Activated naive CD4-positive, alpha-beta T cell treated with anti-CD3 and anti-CD28 coated beads, Interleukin-2, amount 50 U/mL, for 72 hours (primary cell): ENCODE results near the gene KIF2A. TPM values are rescaled to one million over a fixed set of nuclear protein-coding genes. Genes with fewer than 3 reads are reported as not detected.

Source experiments
- ATAC-seq, 2 donors: fragments of 150-1000 bp; cut with Tn5 transposase; 2 replicates each; pipeline ENCODE4 v1.10.0; 2021; ENCODE audit warnings: mild to moderate bottlenecking in 2 of 2, moderate library complexity in 2 of 2
- DNase-seq, 2 donors: peaks; one replicate each; pipeline ENCODE4 v3.0.0; 2021 to 2022; ENCODE audit warnings: low spot score in 2 of 2
- H3K27ac Mint-ChIP-seq, 2 donors: one replicate each; pipeline ENCODE4 v1.8.0; 2022; ENCODE audit warnings: mild to moderate bottlenecking in 2 of 2, mixed read lengths in 2 of 2
- H3K36me3 Mint-ChIP-seq, 2 donors: one replicate each; pipeline ENCODE4 v1.8.0; 2022; ENCODE audit warnings: mixed read lengths in 2 of 2
- H3K9me3 Mint-ChIP-seq, 2 donors: one replicate each; pipeline ENCODE4 v1.8.0; 2022; ENCODE audit warnings: mixed read lengths in 2 of 2
- total RNA-seq, 2 donors: library from RNA; stranded (reverse); gene quantifications; one replicate each; pipeline ENCODE4 v1.2.3, GENCODE V29; 2022

Gene KIF2A
- total RNA-seq, 2 donors from 2014 or later, result 142 to 155 TPM

- H3K9me3 Mint-ChIP-seq, result no peaks in the 10 kb centered on the region
Measured at GRCh38 chr5:62385816-62386400, 79.9 kb downstream of the KIF2A start.

GRCh38 chr5:62386824-62387223, 80.8 kb downstream of the KIF2A start:
- ATAC-seq (no peak), DNase-seq (no peak)
- H3K9me3 Mint-ChIP-seq, result no peaks in the 10 kb centered on the region
- H3K36me3 Mint-ChIP-seq, result peaks cover 0 to 8% of the 10 kb centered on the region in 2 donors
- peak overlapping the region in 1 of 2 donors; percentile 82 for H3K27ac Mint-ChIP-seq

More at GRCh38 chr5:62385816-62386400, 79.9 kb downstream of the KIF2A start:
- H3K27ac Mint-ChIP-seq, result no peak overlapping the region
- no peak for ATAC-seq
- H3K36me3 Mint-ChIP-seq, result peaks cover 0 to 11% of the 10 kb centered on the region in 2 donors
- no peak for DNase-seq

GRCh38 chr5:62395210-62395950, 89.4 kb downstream of the KIF2A start:
- ATAC-seq (peak; percentile 85 to 88), DNase-seq (peak in 1 of 2 donors; percentile 31)
- Mint-ChIP-seq H3K36me3 (peaks cover 0 to 61% of the 10 kb centered on the region in 2 donors), H3K9me3 (no peaks in the 10 kb centered on the region), H3K27ac (peak overlapping the region; percentile 85 to 95)

- ATAC-seq, result peak; percentile 95 to 96
- Mint-ChIP-seq H3K36me3 (peaks cover 23 to 24% of the 10 kb centered on the region in 2 donors), H3K9me3 (no peaks in the 10 kb centered on the region), H3K27ac (peak within 1 kb of the TSS; percentile 97 to 99)
- DNase-seq, result peak; percentile 91 to 94
Measured at GRCh38 chr5:62403411-62404250, 97.6 kb downstream of the KIF2A start, which contains the start of gene DIMT1. DIMT1 (minus strand) TSS chr5:62403905; CDS start chr5:62403772, 133 bp downstream.

- H3K36me3 Mint-ChIP-seq, result no peaks in the 10 kb centered on the region
- peak; percentile 94 to 97 for ATAC-seq
- peak; percentile 97 to 99 for DNase-seq
- peak within 1 kb of the TSS; percentile 95 to 99 for H3K27ac Mint-ChIP-seq
- no peaks in the 10 kb centered on the region for H3K9me3 Mint-ChIP-seq
Measured at GRCh38 chr5:62412549-62413329, 106.7 kb downstream of the KIF2A start, which contains the start of gene IPO11. IPO11 (plus strand) TSS chr5:62412763; CDS start chr5:62437280, 24,517 bp downstream.

GRCh38 chr5:62413711-62414110, 107.7 kb downstream of the KIF2A start:
- peak overlapping the region; percentile 95 to 99 for H3K27ac Mint-ChIP-seq
- no peaks in the 10 kb centered on the region for H3K9me3 Mint-ChIP-seq
- no peaks in the 10 kb centered on the region for H3K36me3 Mint-ChIP-seq
- DNase-seq, result no peak
- no peak for ATAC-seq

- ATAC-seq (no peak), DNase-seq (no peak)
- H3K27ac Mint-ChIP-seq, result no peak overlapping the region
- no peaks in the 10 kb centered on the region for H3K9me3 Mint-ChIP-seq
- no peaks in the 10 kb centered on the region for H3K36me3 Mint-ChIP-seq
Measured at GRCh38 chr5:62418462-62419076, 112.6 kb downstream of the KIF2A start.

GRCh38 chr5:62419609-62420008, 113.6 kb downstream of the KIF2A start:
- no peaks in the 10 kb centered on the region for H3K36me3 Mint-ChIP-seq
- ATAC-seq, result no peak
- DNase-seq, result no peak
- no peaks in the 10 kb centered on the region for H3K9me3 Mint-ChIP-seq
- no peak overlapping the region for H3K27ac Mint-ChIP-seq

- Mint-ChIP-seq H3K9me3 (no peaks in the 10 kb centered on the region), H3K36me3 (no peaks in the 10 kb centered on the region), H3K27ac (no peak overlapping the region)
- no peak for ATAC-seq
- no peak for DNase-seq
Measured at GRCh38 chr5:62421414-62421813, 115.4 kb downstream of the KIF2A start.

GRCh38 chr5:62424763-62425162, 118.8 kb downstream of the KIF2A start:
- H3K27ac Mint-ChIP-seq, result peak overlapping the region in 1 of 2 donors; percentile 66
- no peak for ATAC-seq
- no peaks in the 10 kb centered on the region for H3K9me3 Mint-ChIP-seq
- H3K36me3 Mint-ChIP-seq, result no peaks in the 10 kb centered on the region
- no peak for DNase-seq

- no peak for ATAC-seq
- no peak for DNase-seq
- Mint-ChIP-seq H3K9me3 (no peaks in the 10 kb centered on the region), H3K27ac (peak overlapping the region in 1 of 2 donors; percentile 47), H3K36me3 (no peaks in the 10 kb centered on the region)
Measured at GRCh38 chr5:62431735-62432620, 126.0 kb downstream of the KIF2A start.

- Mint-ChIP-seq H3K36me3 (no peaks in the 10 kb centered on the region), H3K9me3 (no peaks in the 10 kb centered on the region), H3K27ac (peak overlapping the region in 1 of 2 donors; percentile 47)
- ATAC-seq (no peak), DNase-seq (no peak)
Measured at GRCh38 chr5:62432621-62433064, 126.6 kb downstream of the KIF2A start.
